Measurements from ENCODE around the gene PDE7B.

PDE7B gene

GRCh38 chr6:135990439-135990838 is 138.9 kb downstream of the PDE7B start:
- no peak for DNase-seq (ENCODE audit: low spot score)

- DNase-seq (ENCODE audit: low spot score) = no peak
These were observed 139.5 kb downstream of the PDE7B start for GRCh38 chr6:135990855-135991464.

GRCh38 chr6:135992739-135993138 is 141.2 kb downstream of the PDE7B start:
- no peak for DNase-seq (ENCODE audit: low spot score)

GRCh38 chr6:135993361-135993760 is 141.9 kb downstream of the PDE7B start:
- no peak for DNase-seq (ENCODE audit: low spot score)

GRCh38 chr6:135994857-135995544 is 143.5 kb downstream of the PDE7B start:
- DNase-seq (ENCODE audit: low spot score) = no peak

GRCh38 chr6:135995545-135995898 is 144.0 kb downstream of the PDE7B start:
- DNase-seq (ENCODE audit: low spot score) = no peak

GRCh38 chr6:135996668-135997067 is 145.2 kb downstream of the PDE7B start:
- no peak for DNase-seq (ENCODE audit: low spot score)

GRCh38 chr6:135999393-135999792 is 147.9 kb downstream of the PDE7B start:
- DNase-seq (ENCODE audit: low spot score) = no peak

GRCh38 chr6:136007345-136007744 is 155.8 kb downstream of the PDE7B start:
- DNase-seq (ENCODE audit: low spot score) = no peak

GRCh38 chr6:136011475-136011874 is 160.0 kb downstream of the PDE7B start:
- no peak for DNase-seq (ENCODE audit: low spot score)

- DNase-seq (ENCODE audit: low spot score) = no peak
These were observed 160.8 kb downstream of the PDE7B start for GRCh38 chr6:136012198-136012887.

GRCh38 chr6:136012943-136013342 is 161.4 kb downstream of the PDE7B start:
- DNase-seq (ENCODE audit: low spot score) = no peak

- DNase-seq (ENCODE audit: low spot score) = no peak
These were observed 163.2 kb downstream of the PDE7B start for GRCh38 chr6:136014454-136015437.

- DNase-seq (ENCODE audit: low spot score) = no peak
These were observed 164.0 kb downstream of the PDE7B start for GRCh38 chr6:136015531-136015930.

- DNase-seq (ENCODE audit: low spot score) = no peak
These were observed 165.0 kb downstream of the PDE7B start for GRCh38 chr6:136016228-136017225.

- DNase-seq (ENCODE audit: low spot score) = no peak
These were observed 169.2 kb downstream of the PDE7B start for GRCh38 chr6:136020691-136021090.

- DNase-seq (ENCODE audit: low spot score) = no peak
These were observed 170.8 kb downstream of the PDE7B start for GRCh38 chr6:136022224-136022874.

GRCh38 chr6:136024711-136025110 is 173.2 kb downstream of the PDE7B start:
- no peak for DNase-seq (ENCODE audit: low spot score)

GRCh38 chr6:136025736-136026135 is 174.2 kb downstream of the PDE7B start:
- DNase-seq (ENCODE audit: low spot score) = no peak

GRCh38 chr6:136030131-136030530 is 178.6 kb downstream of the PDE7B start:
- no peak for DNase-seq (ENCODE audit: low spot score)
